ENCODE results near the gene P2RY12.

P2RY12 gene

GRCh38 chr3:151384741-151385174, at the start of gene P2RY12:
Gene P2RY12, minus strand, starts transcription at chr3:151384753. Its CDS starts 45,908 bp downstream, at chr3:151338845.
- Mint-ChIP-seq H3K36me3 (no peaks in the 10 kb centered on the region), H3K27me3 (peaks cover 2% of the 10 kb centered on the region), H3K4me3 (no peak within 1 kb of the TSS), H3K4me1 (peaks cover 5% of the 10 kb centered on the region), H3K9me3 (no peaks in the 10 kb centered on the region), H3K27ac (no peak within 1 kb of the TSS)

GRCh38 chr3:151432616-151433372, 48.2 kb upstream of the P2RY12 start:
- Mint-ChIP-seq H3K9me3 (no peaks in the 10 kb centered on the region), H3K27me3 (peaks cover 2% of the 10 kb centered on the region), H3K4me1 (no peaks in the 10 kb centered on the region), H3K36me3 (no peaks in the 10 kb centered on the region), H3K4me3 (no peak overlapping the region), H3K27ac (no peak overlapping the region)

GRCh38 chr3:151431940-151432339, 47.4 kb upstream of the P2RY12 start:
- H3K9me3 Mint-ChIP-seq, result no peaks in the 10 kb centered on the region
- H3K27ac Mint-ChIP-seq, result no peak overlapping the region
- H3K4me1 Mint-ChIP-seq, result no peaks in the 10 kb centered on the region
- H3K27me3 Mint-ChIP-seq, result peaks cover 2% of the 10 kb centered on the region
- H3K36me3 Mint-ChIP-seq, result no peaks in the 10 kb centered on the region
- no peak overlapping the region for H3K4me3 Mint-ChIP-seq

GRCh38 chr3:151430821-151431484, 46.4 kb upstream of the P2RY12 start:
- Mint-ChIP-seq H3K27me3 (peaks cover 2% of the 10 kb centered on the region), H3K9me3 (no peaks in the 10 kb centered on the region), H3K27ac (no peak overlapping the region), H3K36me3 (no peaks in the 10 kb centered on the region), H3K4me1 (no peaks in the 10 kb centered on the region), H3K4me3 (no peak overlapping the region)

DNA sequence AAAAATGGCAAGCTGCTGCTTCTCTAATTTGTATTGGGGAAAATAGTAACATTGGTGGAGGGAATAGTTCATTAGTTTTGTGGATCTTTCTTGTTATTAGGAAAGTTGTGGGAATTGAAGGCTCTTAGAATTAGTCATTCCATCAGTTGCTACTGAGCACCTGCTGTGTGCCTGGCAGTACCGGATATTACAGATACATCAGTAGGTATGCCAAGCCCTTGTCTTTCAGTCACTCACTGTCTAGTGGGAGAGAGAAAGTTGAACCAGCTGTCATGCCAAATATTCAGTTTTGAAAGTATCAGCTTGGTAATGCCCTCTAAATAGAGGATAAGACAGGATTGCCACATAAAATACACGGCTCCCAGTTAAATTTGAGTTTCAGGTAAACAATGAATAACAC, 43.8 kb upstream of the P2RY12 start:
- Mint-ChIP-seq H3K4me1 (no peaks in the 10 kb centered on the region), H3K36me3 (no peaks in the 10 kb centered on the region), H3K27ac (no peak overlapping the region), H3K4me3 (no peak overlapping the region), H3K27me3 (peaks cover 2% of the 10 kb centered on the region), H3K9me3 (no peaks in the 10 kb centered on the region)

- Mint-ChIP-seq H3K27me3 (peaks cover 2% of the 10 kb centered on the region), H3K4me1 (no peaks in the 10 kb centered on the region), H3K36me3 (no peaks in the 10 kb centered on the region), H3K9me3 (no peaks in the 10 kb centered on the region), H3K27ac (no peak overlapping the region), H3K4me3 (no peak overlapping the region)
Measured at GRCh38 chr3:151426341-151426657, 41.7 kb upstream of the P2RY12 start.

DNA sequence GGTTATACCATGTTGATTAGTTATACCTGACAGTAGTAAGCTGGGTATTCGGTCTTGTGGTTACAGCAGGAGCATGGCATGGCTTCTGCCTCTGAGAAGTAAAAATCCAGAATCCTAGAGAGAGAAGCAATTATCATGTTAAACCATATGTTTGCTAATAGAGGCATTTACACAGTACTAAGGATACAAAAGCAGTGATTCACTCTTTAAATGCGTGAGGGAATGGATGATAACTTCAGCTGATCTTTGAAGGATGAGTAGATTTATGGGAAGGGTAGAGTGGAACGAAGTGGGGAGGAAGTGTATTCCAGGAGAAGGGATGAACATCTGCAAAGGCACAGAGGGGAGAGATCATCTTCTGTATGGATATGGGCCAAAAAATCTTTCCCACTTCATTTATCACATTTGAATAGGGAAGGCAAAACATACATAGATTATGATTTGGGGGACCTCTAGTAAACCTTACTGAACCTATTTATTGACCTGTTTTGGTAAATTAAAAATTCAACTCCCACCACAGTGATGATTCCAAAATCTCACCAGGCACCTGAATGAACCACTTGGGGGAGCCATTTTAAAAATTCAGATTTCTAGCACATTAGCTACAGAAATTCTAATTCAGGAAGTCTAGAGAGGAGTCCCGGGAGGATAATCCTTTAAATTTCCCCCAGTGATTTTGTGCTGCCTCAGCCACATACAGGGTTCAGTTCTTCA, 41.2 kb upstream of the P2RY12 start:
- H3K4me1 Mint-ChIP-seq, result no peaks in the 10 kb centered on the region
- H3K27ac Mint-ChIP-seq, result no peak overlapping the region
- H3K36me3 Mint-ChIP-seq, result no peaks in the 10 kb centered on the region
- H3K4me3 Mint-ChIP-seq, result no peak overlapping the region
- no peaks in the 10 kb centered on the region for H3K9me3 Mint-ChIP-seq
- peaks cover 2% of the 10 kb centered on the region for H3K27me3 Mint-ChIP-seq

- H3K4me1 Mint-ChIP-seq, result no peaks in the 10 kb centered on the region
- no peaks in the 10 kb centered on the region for H3K27me3 Mint-ChIP-seq
- H3K27ac Mint-ChIP-seq, result no peak overlapping the region
- no peaks in the 10 kb centered on the region for H3K9me3 Mint-ChIP-seq
- H3K36me3 Mint-ChIP-seq, result no peaks in the 10 kb centered on the region
- no peak overlapping the region for H3K4me3 Mint-ChIP-seq
Measured at GRCh38 chr3:151423091-151423490, 38.5 kb upstream of the P2RY12 start.

- Mint-ChIP-seq H3K27me3 (no peaks in the 10 kb centered on the region), H3K36me3 (no peaks in the 10 kb centered on the region), H3K4me1 (no peaks in the 10 kb centered on the region), H3K9me3 (no peaks in the 10 kb centered on the region), H3K4me3 (no peak overlapping the region), H3K27ac (no peak overlapping the region)
Measured at GRCh38 chr3:151421938-151422337, 37.4 kb upstream of the P2RY12 start.

DNA sequence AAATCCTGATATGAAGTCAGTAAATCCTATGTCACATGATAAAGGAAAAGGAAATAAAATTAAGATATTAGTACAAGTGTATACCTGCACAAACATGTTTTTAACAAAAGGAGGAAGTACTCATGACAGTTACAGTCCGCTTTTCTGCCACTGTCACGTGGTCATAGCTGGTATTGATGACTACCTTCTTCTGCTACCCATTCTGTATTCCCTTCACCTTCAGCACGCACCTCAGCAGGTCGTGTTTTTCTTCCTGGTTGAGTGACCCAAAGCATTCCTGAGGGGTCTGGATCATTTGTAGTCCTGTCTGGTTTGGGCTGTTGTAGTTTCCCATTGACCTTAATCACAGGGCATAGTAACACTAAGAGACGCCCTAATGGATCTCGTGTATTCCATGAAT, 35.3 kb upstream of the P2RY12 start:
- no peaks in the 10 kb centered on the region for H3K9me3 Mint-ChIP-seq
- no peak overlapping the region for H3K27ac Mint-ChIP-seq
- H3K36me3 Mint-ChIP-seq, result no peaks in the 10 kb centered on the region
- no peaks in the 10 kb centered on the region for H3K27me3 Mint-ChIP-seq
- H3K4me3 Mint-ChIP-seq, result no peak overlapping the region
- no peaks in the 10 kb centered on the region for H3K4me1 Mint-ChIP-seq

- Mint-ChIP-seq H3K36me3 (no peaks in the 10 kb centered on the region), H3K9me3 (no peaks in the 10 kb centered on the region), H3K27me3 (peaks cover 1% of the 10 kb centered on the region), H3K4me3 (no peak overlapping the region), H3K4me1 (no peaks in the 10 kb centered on the region), H3K27ac (no peak overlapping the region)
Measured at GRCh38 chr3:151415289-151415688, 30.7 kb upstream of the P2RY12 start.

DNA sequence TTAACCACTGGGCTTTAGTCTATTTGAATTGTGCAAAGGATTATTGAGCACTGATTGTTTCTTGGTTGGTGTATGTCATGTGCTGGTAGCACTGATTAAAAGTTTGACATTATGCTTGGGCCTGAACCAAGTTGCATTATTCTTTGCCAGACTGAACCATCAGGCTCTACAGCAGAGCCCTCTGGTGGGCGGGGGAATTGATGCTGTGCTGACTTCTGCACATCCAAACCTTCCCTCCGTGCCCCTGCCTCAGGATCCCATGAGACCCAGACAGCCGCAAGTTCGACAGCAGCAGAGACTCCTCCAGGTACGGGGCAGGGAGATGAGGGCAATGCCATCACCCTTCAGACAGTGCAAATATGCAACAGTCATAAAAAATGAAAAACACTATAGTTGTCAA, 28.4 kb upstream of the P2RY12 start:
- Mint-ChIP-seq H3K36me3 (no peaks in the 10 kb centered on the region), H3K4me3 (no peak overlapping the region), H3K27me3 (peaks cover 1% of the 10 kb centered on the region), H3K27ac (no peak overlapping the region), H3K9me3 (no peaks in the 10 kb centered on the region), H3K4me1 (no peaks in the 10 kb centered on the region)

GRCh38 chr3:151410891-151411559, 26.5 kb upstream of the P2RY12 start:
- H3K27ac Mint-ChIP-seq, result no peak overlapping the region
- no peak overlapping the region for H3K4me3 Mint-ChIP-seq
- H3K4me1 Mint-ChIP-seq, result no peaks in the 10 kb centered on the region
- H3K27me3 Mint-ChIP-seq, result peaks cover 3% of the 10 kb centered on the region
- H3K9me3 Mint-ChIP-seq, result no peaks in the 10 kb centered on the region
- no peaks in the 10 kb centered on the region for H3K36me3 Mint-ChIP-seq

GRCh38 chr3:151407928-151408327, 23.4 kb upstream of the P2RY12 start:
- H3K9me3 Mint-ChIP-seq, result no peaks in the 10 kb centered on the region
- H3K36me3 Mint-ChIP-seq, result no peaks in the 10 kb centered on the region
- H3K4me1 Mint-ChIP-seq, result no peaks in the 10 kb centered on the region
- peaks cover 2% of the 10 kb centered on the region for H3K27me3 Mint-ChIP-seq
- H3K4me3 Mint-ChIP-seq, result no peak overlapping the region
- no peak overlapping the region for H3K27ac Mint-ChIP-seq

DNA sequence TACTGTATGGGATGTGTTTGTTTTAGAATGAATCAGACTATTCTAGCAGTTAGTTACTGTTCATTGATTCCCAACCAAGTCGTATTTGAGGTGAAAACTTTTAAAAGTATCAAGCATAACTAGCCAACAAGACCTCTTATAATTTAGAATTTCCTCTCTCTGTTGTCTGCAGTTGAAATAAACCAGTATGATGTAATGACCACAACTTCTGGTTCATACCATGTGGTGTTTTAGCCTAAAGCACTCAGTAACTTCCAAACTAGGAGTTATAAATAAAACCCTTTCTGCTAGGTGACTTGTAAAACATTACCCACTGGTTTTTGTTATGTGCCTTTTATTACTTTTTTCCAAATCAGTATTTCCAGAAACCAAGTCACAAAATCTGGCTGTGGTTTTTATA, 19.8 kb upstream of the P2RY12 start:
- Mint-ChIP-seq H3K27me3 (peaks cover 3% of the 10 kb centered on the region), H3K27ac (no peak overlapping the region), H3K9me3 (no peaks in the 10 kb centered on the region), H3K4me1 (no peaks in the 10 kb centered on the region), H3K36me3 (no peaks in the 10 kb centered on the region), H3K4me3 (no peak overlapping the region)

- Mint-ChIP-seq H3K27me3 (peaks cover 3% of the 10 kb centered on the region), H3K27ac (no peak overlapping the region), H3K9me3 (no peaks in the 10 kb centered on the region), H3K4me1 (no peaks in the 10 kb centered on the region), H3K4me3 (no peak overlapping the region), H3K36me3 (no peaks in the 10 kb centered on the region)
Measured at GRCh38 chr3:151403246-151403645, 18.7 kb upstream of the P2RY12 start.
